T-helper 1 cell treated with Interleukin-12 subunit alpha and Interleukin-12 subunit beta and Interleukin-4 antibody, amounts not matched to agents 30 μg/mL and 1 μg/mL, for 36 hours (primary cell): ENCODE results near the gene APOL6.

Experiments used
- H3K27ac Mint-ChIP-seq: one replicate; pipeline ENCODE4 v1.8.0; 2021; ENCODE audit warnings: mild to moderate bottlenecking, mixed read lengths
- H3K27me3 Mint-ChIP-seq: one replicate; pipeline ENCODE4 v1.8.0; 2021; ENCODE audit warnings: low read depth, mixed read lengths
- H3K36me3 Mint-ChIP-seq: one replicate; pipeline ENCODE4 v1.8.0; 2021; ENCODE audit warnings: low read depth, mixed read lengths
- H3K4me1 Mint-ChIP-seq: one replicate; pipeline ENCODE4 v1.8.0; 2021; ENCODE audit warnings: low read depth, mixed read lengths
- H3K4me3 Mint-ChIP-seq: one replicate; pipeline ENCODE4 v1.8.0; 2021; ENCODE audit warnings: mild to moderate bottlenecking, moderate library complexity, mixed read lengths
- H3K9me3 Mint-ChIP-seq: one replicate; pipeline ENCODE4 v1.8.0; 2021; ENCODE audit warnings: mixed read lengths

APOL6 gene

GRCh38 chr22:35624547-35624946 lies 23.7 kb upstream of the APOL6 start:
- Mint-ChIP-seq H3K4me3 (no peak overlapping the region), H3K27me3 (peaks cover 4% of the 10 kb centered on the region), H3K9me3 (peaks cover 4% of the 10 kb centered on the region), H3K36me3 (no peaks in the 10 kb centered on the region), H3K27ac (no peak overlapping the region), H3K4me1 (peaks cover 12% of the 10 kb centered on the region)

- no peak overlapping the region for H3K4me3 Mint-ChIP-seq
- H3K36me3 Mint-ChIP-seq, result no peaks in the 10 kb centered on the region
- peaks cover 20% of the 10 kb centered on the region for H3K4me1 Mint-ChIP-seq
- H3K27me3 Mint-ChIP-seq, result peaks cover 4% of the 10 kb centered on the region
- H3K9me3 Mint-ChIP-seq, result peaks cover 7% of the 10 kb centered on the region
- no peak overlapping the region for H3K27ac Mint-ChIP-seq
These were observed 22.3 kb upstream of the APOL6 start for GRCh38 chr22:35625763-35626432.

GRCh38 chr22:35627267-35628041 lies 20.8 kb upstream of the APOL6 start:
- Mint-ChIP-seq H3K4me3 (peak overlapping the region; percentile 79), H3K27ac (peak overlapping the region; percentile 58), H3K9me3 (peaks cover 7% of the 10 kb centered on the region), H3K27me3 (peaks cover 4% of the 10 kb centered on the region), H3K36me3 (no peaks in the 10 kb centered on the region), H3K4me1 (peaks cover 20% of the 10 kb centered on the region)

- Mint-ChIP-seq H3K36me3 (no peaks in the 10 kb centered on the region), H3K27ac (peak overlapping the region; percentile 67), H3K27me3 (peaks cover 4% of the 10 kb centered on the region), H3K4me1 (peaks cover 27% of the 10 kb centered on the region), H3K9me3 (peaks cover 7% of the 10 kb centered on the region), H3K4me3 (peak overlapping the region; percentile 15)
These were observed 19.5 kb upstream of the APOL6 start for GRCh38 chr22:35628732-35629131.

GRCh38 chr22:35629406-35630216 lies 18.6 kb upstream of the APOL6 start:
- peaks cover 4% of the 10 kb centered on the region for H3K27me3 Mint-ChIP-seq
- H3K9me3 Mint-ChIP-seq, result peaks cover 7% of the 10 kb centered on the region
- H3K4me1 Mint-ChIP-seq, result peaks cover 32% of the 10 kb centered on the region
- H3K4me3 Mint-ChIP-seq, result peak overlapping the region; percentile 37
- H3K27ac Mint-ChIP-seq, result peak overlapping the region; percentile 91
- no peaks in the 10 kb centered on the region for H3K36me3 Mint-ChIP-seq

GRCh38 chr22:35630387-35630793 lies 17.9 kb upstream of the APOL6 start:
- H3K27ac Mint-ChIP-seq, result no peak overlapping the region
- H3K9me3 Mint-ChIP-seq, result peaks cover 7% of the 10 kb centered on the region
- H3K4me3 Mint-ChIP-seq, result no peak overlapping the region
- H3K36me3 Mint-ChIP-seq, result no peaks in the 10 kb centered on the region
- peaks cover 6% of the 10 kb centered on the region for H3K27me3 Mint-ChIP-seq
- H3K4me1 Mint-ChIP-seq, result peaks cover 35% of the 10 kb centered on the region

GRCh38 chr22:35630891-35631290 lies 17.4 kb upstream of the APOL6 start:
- no peak overlapping the region for H3K27ac Mint-ChIP-seq
- H3K4me1 Mint-ChIP-seq, result peaks cover 35% of the 10 kb centered on the region
- no peak overlapping the region for H3K4me3 Mint-ChIP-seq
- peaks cover 7% of the 10 kb centered on the region for H3K9me3 Mint-ChIP-seq
- H3K36me3 Mint-ChIP-seq, result no peaks in the 10 kb centered on the region
- peaks cover 5% of the 10 kb centered on the region for H3K27me3 Mint-ChIP-seq

GRCh38 chr22:35631597-35631996 lies 16.6 kb upstream of the APOL6 start:
- Mint-ChIP-seq H3K9me3 (peaks cover 7% of the 10 kb centered on the region), H3K4me3 (no peak overlapping the region), H3K36me3 (no peaks in the 10 kb centered on the region), H3K27me3 (peaks cover 5% of the 10 kb centered on the region), H3K27ac (no peak overlapping the region), H3K4me1 (peaks cover 35% of the 10 kb centered on the region)

GRCh38 chr22:35632935-35633334 lies 15.3 kb upstream of the APOL6 start:
- Mint-ChIP-seq H3K4me3 (no peak overlapping the region), H3K4me1 (peaks cover 30% of the 10 kb centered on the region), H3K27ac (no peak overlapping the region), H3K9me3 (peaks cover 7% of the 10 kb centered on the region), H3K27me3 (peaks cover 9% of the 10 kb centered on the region), H3K36me3 (no peaks in the 10 kb centered on the region)

- Mint-ChIP-seq H3K9me3 (peaks cover 4% of the 10 kb centered on the region), H3K4me1 (peaks cover 27% of the 10 kb centered on the region), H3K27ac (no peak overlapping the region), H3K36me3 (no peaks in the 10 kb centered on the region), H3K4me3 (no peak overlapping the region), H3K27me3 (peaks cover 9% of the 10 kb centered on the region)
These were observed 14.7 kb upstream of the APOL6 start for GRCh38 chr22:35633520-35633919.

GRCh38 chr22:35634015-35634414 lies 14.2 kb upstream of the APOL6 start:
- Mint-ChIP-seq H3K27me3 (peaks cover 9% of the 10 kb centered on the region), H3K4me1 (peaks cover 27% of the 10 kb centered on the region), H3K4me3 (no peak overlapping the region), H3K27ac (no peak overlapping the region), H3K9me3 (peaks cover 3% of the 10 kb centered on the region), H3K36me3 (no peaks in the 10 kb centered on the region)

- Mint-ChIP-seq H3K9me3 (no peaks in the 10 kb centered on the region), H3K27me3 (peaks cover 9% of the 10 kb centered on the region), H3K4me3 (no peak overlapping the region), H3K36me3 (no peaks in the 10 kb centered on the region), H3K4me1 (peaks cover 19% of the 10 kb centered on the region), H3K27ac (no peak overlapping the region)
These were observed 13.2 kb upstream of the APOL6 start for GRCh38 chr22:35634943-35635540.

GRCh38 chr22:35637254-35637653 lies 11.0 kb upstream of the APOL6 start:
- peaks cover 16% of the 10 kb centered on the region for H3K4me1 Mint-ChIP-seq
- no peaks in the 10 kb centered on the region for H3K9me3 Mint-ChIP-seq
- peaks cover 9% of the 10 kb centered on the region for H3K27me3 Mint-ChIP-seq
- no peaks in the 10 kb centered on the region for H3K36me3 Mint-ChIP-seq
- no peak overlapping the region for H3K27ac Mint-ChIP-seq
- no peak overlapping the region for H3K4me3 Mint-ChIP-seq

- Mint-ChIP-seq H3K4me1 (peaks cover 15% of the 10 kb centered on the region), H3K27ac (no peak overlapping the region)
These were observed 10.2 kb upstream of the APOL6 start for GRCh38 chr22:35638001-35638400.

More at GRCh38 chr22:35638001-35638400, 10.2 kb upstream of the APOL6 start:
- Mint-ChIP-seq H3K9me3 (no peaks in the 10 kb centered on the region), H3K36me3 (no peaks in the 10 kb centered on the region), H3K27me3 (peaks cover 9% of the 10 kb centered on the region), H3K4me3 (no peak overlapping the region)
